HG03103 (cell line): ENCODE results near the gene RBBP8.

ENCODE experiments used
- ATAC-seq: cut with Tn5 transposase; IDR thresholded peaks from one replicate; pipeline ENCODE4 v1.9.1; 2021; ENCODE audit warnings: low read depth; ENCODE audit not compliant: unreplicated experiment

The RBBP8 gene

GRCh38 chr18:22987547-22988189 is 54.5 kb downstream of the RBBP8 start:
- no peak for ATAC-seq

DNA sequence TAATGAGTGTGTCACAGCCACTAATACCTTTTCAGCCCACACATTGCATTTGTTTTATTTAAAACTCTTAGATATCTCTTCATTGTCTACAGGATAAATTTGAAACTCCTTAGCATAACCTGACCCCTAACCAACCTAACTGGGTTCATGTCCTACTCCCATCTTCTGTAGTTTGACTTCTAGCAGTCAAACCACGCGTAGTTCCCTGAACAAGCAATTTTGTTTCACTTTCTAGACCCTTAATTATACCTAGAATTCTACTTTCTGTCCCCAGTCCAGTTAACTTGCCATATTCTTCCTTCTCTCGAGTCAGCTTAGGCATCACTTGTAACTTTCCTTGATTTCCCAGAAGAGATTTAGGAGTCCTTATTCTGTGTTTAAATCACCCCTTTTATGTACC is 55.1 kb downstream of the RBBP8 start:
- peak; percentile 56 for ATAC-seq

GRCh38 chr18:22998344-22998743 is 65.2 kb downstream of the RBBP8 start:
- no peak for ATAC-seq

GRCh38 chr18:22999212-22999611 is 66.1 kb downstream of the RBBP8 start:
- ATAC-seq = no peak

DNA sequence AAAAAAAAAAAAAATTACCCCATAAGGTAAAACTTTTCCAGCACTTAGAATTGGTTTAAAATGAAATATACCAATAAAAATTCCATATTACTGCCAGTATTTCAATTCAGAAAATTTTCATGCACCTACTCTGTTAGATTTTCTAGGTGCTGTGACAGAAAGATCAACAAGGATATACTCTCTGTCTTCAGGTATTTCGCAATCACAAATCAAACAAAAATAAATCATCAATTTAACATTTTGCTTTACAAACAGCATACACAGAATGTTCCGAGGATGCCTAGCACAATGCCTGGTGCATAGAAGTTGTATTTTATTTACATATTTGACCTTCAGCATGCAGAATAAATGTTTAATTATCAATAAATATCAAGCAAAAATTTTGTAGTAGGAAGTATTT is 66.5 kb downstream of the RBBP8 start:
- no peak for ATAC-seq

- no peak for ATAC-seq
Measured at GRCh38 chr18:23003289-23003688, 70.2 kb downstream of the RBBP8 start.

GRCh38 chr18:23012249-23012648 is 79.1 kb downstream of the RBBP8 start:
- no peak for ATAC-seq

DNA sequence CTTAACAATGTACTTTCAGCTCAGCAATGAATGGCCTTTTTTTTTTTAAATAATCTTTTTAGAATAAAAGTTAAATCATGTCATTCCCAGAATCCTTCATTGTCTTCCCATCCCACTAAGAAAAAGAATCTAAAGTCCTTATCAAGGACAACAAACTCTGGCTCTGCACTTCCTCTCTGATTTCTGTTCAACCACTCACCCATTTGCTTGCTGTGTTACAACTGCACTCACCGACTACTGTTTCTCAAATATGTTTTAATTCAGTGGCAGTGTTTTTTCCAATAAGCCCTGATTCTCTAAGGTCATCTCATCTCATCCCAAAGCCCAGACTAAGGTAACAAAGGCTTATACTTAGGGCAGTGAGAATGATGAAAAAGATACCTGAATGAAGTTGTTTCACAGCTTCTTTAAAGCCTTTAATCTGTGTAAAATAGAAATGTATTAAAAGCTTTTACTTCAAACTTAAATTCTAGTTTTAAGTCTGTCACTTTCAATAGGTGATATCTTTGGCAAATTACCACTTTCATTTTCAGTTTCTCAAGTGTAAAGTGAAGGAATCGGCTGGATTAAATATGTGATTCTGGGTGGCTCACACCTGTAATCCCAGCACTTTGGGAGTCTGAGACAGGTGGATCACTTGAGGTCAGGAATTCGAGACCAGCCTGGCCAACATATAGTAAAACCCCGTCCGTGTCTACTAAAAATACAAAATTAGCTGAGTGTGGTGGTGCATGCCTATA is 87.6 kb downstream of the RBBP8 start:
- no peak for ATAC-seq

GRCh38 chr18:23021623-23022022 is 88.5 kb downstream of the RBBP8 start:
- ATAC-seq = no peak

GRCh38 chr18:23032030-23032582 is 99.0 kb downstream of the RBBP8 start:
- no peak for ATAC-seq

DNA sequence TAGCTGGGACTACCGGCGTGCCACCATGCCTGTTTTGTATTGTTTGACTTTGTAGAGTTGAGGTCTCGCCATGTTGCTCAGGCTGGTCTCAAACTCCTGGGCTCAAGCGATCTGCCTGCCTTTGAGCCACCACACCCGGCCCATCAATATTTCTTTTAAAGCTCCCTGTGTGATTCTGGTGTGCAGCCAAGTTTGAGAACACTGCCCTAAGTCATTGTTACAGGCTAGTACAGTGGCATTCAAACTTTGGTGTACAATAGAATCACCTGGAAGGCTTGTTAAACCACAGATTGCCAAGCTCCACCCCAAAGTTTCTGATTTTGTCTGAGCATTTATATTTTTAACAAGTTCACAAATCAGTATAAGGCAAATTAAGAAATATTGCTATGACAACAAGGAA is 99.9 kb downstream of the RBBP8 start:
- no peak for ATAC-seq

DNA sequence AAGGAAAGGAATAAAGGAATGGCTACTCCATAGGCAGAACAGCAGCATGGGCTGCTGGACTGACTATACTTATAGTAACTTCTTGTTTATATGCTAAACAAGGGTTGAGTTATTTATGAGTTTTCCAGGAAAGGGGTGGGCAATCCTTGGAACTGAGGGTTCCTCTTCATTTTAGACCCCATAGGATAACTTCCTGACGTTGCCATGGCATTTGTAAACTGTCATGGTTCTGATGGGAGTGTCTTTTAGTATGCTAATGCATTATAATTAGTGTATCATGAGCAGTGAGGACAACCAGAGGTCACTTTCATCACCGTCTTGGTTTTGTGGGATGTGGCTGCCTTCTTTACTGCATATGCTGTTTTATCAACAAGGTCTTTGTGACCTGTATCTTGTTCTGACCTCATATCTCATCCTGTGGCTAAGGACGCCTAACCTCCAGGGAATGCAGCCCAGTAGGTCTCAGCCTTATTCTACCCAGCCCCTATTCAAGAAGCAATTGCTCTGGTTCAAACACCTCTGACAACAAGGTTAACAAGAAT is 103.6 kb downstream of the RBBP8 start:
- no peak for ATAC-seq

- ATAC-seq = no peak
Measured at GRCh38 chr18:23037646-23038045, 104.5 kb downstream of the RBBP8 start.

- no peak for ATAC-seq
Measured at GRCh38 chr18:23038712-23039111, 105.6 kb downstream of the RBBP8 start.

GRCh38 chr18:23042133-23042532 is 109.0 kb downstream of the RBBP8 start:
- no peak for ATAC-seq

DNA sequence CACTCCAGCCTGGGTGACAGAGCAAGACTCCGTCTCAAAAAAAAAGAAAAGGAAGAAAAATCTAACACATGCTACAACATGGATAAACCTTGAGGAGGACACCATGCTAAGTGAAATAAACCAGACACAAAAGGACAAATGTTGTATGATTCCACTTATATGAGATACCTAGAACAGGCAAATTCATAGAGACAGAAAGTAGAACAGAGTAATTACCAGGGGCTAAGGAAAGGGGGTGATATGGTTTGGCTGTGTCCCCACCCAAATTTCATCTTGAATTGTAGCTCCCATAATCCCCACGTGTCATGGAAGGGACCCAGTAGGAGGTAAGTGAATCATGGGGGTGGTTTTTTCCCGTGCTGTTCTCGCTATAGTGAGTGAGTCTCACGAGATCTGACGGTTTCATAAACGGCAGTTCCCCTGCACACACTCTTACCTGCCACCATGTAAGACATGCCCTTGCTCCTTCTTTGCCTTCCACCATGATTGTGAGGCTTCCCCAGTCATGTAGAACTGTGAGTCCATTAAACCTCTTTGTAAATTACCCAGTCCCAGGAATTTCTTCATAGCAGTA is 110.8 kb downstream of the RBBP8 start:
- ATAC-seq = no peak

DNA sequence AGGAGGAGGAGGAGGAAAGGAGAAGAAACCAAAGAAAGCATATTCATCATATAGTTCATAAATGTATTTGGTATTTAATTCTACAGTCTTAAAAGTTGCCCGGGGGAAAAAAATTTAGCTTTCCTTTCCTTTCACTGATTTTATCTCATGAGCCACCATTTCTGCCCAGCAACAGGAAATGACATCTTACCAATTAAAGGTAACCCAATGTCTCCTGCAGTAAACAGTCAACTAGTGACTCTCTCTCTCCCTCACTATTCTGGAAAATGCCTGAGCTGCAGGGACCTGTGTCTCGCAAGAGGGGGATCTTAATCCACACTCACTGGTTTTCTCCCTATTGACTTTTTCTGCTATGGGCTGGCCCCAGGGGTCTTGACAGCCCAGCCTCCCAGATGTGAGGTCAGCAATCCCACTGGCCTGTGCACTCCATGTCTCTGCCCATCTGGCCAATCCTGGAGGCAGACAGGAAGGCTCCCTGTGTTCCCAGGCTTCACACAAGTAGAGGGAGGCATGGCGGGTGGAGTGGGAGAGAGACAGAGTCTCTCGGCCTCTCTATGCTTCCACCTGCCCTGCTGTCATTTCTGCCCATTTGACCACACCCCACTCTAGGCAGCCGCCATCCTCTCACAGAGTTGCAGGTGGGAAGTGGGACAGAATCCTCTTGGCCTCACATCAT is 116.7 kb downstream of the RBBP8 start:
- no peak for ATAC-seq

GRCh38 chr18:23053776-23054457 is 120.8 kb downstream of the RBBP8 start:
- ATAC-seq = no peak

DNA sequence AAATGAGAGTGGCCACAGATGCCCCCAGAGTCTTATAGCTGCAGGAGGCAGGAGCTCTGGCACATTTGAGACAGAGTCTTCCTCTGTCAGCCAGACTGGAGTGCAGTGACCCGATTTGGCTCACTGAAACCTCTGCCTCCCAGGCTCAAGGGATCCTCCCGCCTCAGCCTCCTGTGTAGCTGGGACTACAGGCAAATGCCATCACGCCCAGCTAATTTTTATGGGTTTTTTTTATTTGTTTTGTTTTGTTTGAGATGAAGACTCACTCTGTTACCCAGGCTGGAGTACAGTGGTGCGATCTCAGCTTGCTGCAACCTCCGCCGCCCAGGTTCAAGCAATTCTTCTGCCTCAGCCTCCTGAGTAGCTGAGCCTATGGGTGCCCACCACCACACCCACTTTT is 121.4 kb downstream of the RBBP8 start:
- no peak for ATAC-seq

GRCh38 chr18:23056315-23056714 is 123.2 kb downstream of the RBBP8 start:
- ATAC-seq = no peak
